GM18519 (cell line): ENCODE measurements around the gene BACE1.

Experiments used
- ATAC-seq: cut with Tn5 transposase; IDR thresholded peaks from one replicate; pipeline ENCODE4 v1.9.1; 2021; ENCODE audit warnings: mild to moderate bottlenecking, moderate library complexity; ENCODE audit not compliant: unreplicated experiment, low FRiP score

Gene BACE1

GRCh38 chr11:117313091-117313490 lies 3.0 kb downstream of the BACE1 start:
- no peak for ATAC-seq

DNA sequence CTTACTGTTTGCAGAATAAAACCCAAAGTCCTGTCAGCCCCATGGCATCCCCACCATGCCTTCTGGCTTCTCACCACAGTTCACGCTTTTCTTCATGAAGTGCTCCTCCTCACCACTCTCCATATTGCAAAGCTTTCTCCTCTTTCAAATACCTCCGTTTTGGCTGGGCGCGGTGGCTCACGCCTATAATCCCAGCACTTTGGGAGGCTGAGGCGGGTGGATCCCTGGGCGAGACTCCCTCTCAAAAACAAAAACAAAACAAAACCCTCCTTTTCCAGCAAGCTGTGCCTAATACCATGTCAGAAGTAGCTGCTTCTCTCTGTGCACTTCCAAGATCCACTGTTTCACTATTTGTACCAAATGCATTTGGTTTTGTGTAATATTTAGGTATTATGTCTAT lies 6.7 kb downstream of the BACE1 start:
- no peak for ATAC-seq

DNA sequence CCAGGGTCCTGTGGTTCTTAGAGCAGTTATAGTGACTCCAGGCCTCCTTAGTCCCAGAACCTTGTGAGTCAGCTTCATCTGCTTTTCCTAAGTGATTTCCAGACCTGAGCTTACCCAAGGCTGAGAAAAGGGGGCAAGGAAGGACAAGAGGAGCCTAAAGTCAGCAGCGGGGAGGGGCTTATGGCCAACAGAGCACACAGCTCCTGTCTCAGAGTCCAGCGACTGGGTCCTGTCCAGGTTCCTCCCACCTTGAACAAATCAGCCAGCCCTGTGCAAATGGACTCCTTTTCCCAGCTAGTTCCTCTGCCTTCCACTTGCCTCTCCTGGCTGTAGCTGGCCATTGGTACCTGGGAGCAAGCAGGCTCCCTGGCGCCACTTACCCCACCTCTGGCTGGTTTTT lies 10.9 kb downstream of the BACE1 start:
- ATAC-seq, result no peak

DNA sequence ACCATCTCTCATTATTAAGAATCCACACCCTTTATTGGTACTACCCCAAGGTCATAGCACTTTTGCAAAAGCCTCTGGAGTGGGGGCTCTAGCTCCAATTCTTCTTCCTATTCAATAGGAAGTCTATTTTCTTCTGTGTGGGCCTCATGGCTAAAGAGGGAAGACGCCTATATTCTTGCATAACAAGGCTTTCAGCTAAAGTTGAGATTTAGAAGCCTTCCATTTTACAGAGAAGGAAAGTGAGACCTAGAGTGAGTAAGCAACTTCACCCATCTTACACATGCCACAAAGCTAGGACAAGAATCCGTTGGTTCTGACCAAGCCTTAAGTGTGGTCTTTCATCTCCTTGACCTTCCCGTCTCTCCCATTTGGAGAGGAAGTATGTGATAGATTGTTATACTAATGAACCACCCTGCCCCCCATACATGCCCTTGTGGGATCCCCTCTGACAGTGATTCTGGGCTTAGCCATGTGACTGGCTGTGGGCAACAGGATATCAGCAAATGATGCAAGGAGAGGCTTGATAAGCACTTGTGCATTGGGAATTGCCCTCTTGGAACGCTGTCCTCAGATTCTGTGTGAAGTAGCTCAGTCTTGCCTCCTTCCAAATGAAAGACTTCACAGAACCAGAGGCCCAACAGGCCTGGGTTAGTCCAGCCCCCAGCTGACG lies 12.3 kb downstream of the BACE1 start:
- no peak for ATAC-seq

- no peak for ATAC-seq
Measured at GRCh38 chr11:117303101-117303500, 13.0 kb downstream of the BACE1 start.

GRCh38 chr11:117302228-117302627 lies 13.8 kb downstream of the BACE1 start:
- ATAC-seq, result no peak

- ATAC-seq, result no peak
Measured at GRCh38 chr11:117300773-117301172, 15.3 kb downstream of the BACE1 start.

DNA sequence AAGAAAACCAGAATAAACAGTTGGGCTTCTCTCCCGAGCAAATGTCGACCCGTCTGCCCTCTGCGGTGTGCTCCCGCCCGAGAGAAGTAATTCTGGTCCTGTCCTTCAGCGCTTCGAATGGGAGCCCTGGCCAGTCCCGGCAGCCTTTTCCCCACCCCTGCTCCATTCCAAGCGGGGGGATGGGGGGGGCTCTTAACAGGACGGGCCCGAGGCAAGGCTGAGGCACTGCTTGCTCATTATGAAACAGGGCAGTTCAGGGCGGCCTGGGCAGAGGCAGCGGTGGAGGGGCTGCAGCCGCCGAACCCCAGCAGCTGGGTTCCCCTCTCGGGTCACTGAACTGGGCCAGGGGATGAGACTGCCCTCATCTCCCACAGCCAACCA lies 15.8 kb downstream of the BACE1 start:
- no peak for ATAC-seq

DNA sequence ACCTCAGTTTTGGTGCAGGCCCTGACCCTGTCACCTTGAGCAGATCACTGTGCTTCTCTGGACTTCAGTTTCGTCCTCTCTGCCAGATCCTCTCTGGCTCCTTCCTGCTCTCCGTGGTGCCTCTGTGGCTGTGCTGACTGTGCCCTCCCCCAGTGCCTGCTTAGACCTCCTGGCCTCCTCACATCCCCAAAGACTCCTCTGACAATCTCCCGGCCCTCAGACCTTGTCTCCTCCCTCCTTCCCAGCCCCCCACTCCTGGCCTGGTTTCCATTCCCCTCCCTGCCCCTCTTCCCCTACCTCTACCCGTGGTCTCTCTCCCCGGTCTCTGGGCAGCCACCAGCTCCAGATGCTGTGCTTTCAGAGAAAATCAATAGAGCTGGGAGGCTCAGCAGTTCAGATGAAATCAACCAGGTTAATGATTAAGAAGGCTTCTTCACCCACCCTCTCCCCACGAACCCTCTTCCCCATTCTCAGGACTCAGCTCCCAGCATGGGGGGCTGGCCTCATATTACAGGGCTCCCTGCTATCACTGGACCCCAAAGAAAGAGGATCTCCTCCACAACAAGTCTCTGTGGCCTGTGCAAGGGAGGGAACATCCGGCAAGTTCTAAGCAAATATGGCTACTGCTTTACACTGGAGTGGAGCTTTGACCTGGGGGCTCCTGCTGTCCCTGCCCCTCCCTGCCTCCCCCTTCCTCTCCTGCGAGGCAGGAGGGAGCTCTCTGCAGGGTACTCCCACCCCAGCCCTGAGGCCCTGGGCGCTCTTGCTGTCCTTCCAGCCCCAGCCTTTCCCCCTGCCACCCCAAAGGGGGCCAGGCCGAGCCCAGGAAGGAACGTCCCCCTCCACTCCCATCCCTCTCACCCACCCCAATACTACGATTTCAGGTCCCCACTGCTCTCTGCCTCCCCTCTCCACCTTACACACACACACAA lies 16.4 kb downstream of the BACE1 start:
- no peak for ATAC-seq

- ATAC-seq, result no peak
Measured at GRCh38 chr11:117298195-117298594, 17.9 kb downstream of the BACE1 start.

DNA sequence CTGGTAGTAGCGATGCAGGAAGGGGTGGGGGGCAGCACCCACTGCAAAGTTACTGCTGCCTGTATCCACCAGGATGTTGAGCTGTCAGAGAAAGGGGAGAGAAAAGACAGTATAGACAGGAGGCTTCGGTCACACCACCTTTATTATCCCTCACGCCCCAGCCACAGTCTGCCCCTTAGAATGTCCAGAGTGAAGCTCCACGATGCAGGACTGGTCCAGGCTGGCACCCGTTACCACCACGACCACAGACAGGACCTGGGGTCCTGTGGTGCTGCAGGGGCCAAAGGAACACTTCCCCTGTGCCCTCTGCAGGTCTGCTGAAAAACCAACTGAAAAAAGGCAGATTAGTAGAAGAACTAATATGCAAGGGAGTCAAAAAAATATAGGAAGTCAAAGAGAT lies 19.2 kb downstream of the BACE1 start:
- ATAC-seq, result no peak

- no peak for ATAC-seq
Measured at GRCh38 chr11:117295438-117296137, 20.5 kb downstream of the BACE1 start.

GRCh38 chr11:117292616-117293015 lies 23.4 kb downstream of the BACE1 start:
- no peak for ATAC-seq

DNA sequence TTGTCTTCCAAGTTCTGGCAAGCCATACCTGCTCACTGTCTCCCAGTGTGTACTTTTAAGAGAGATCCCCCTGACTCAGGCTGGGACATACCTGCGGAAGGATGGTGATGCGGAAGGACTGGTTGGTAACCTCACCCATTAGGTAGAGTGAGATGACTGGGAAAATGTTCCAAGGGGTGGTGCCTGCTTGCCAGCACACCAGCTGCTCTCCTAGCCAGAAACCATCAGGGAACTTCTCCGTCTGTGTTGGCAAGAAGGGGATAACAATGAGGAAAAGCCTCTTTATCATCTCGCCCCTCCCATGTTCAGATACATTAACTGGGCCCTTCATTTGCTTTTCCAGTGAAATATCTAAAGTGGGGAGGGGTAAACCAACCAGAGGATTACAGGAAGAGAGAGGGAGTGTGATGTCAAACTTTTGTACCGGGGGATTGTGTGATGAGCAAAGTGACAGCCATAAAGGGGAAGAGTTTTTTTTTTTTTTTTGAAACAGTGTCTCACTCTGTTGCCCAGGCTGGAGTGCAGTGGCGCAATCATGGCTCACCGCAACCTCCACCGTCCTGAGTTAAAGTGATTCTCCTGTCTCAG lies 25.2 kb downstream of the BACE1 start, which contains the start of gene BACE1-AS:
TSS of gene BACE1-AS (plus strand) at position 538 of the 588 bp plus-strand sequence.
- ATAC-seq, result no peak

DNA sequence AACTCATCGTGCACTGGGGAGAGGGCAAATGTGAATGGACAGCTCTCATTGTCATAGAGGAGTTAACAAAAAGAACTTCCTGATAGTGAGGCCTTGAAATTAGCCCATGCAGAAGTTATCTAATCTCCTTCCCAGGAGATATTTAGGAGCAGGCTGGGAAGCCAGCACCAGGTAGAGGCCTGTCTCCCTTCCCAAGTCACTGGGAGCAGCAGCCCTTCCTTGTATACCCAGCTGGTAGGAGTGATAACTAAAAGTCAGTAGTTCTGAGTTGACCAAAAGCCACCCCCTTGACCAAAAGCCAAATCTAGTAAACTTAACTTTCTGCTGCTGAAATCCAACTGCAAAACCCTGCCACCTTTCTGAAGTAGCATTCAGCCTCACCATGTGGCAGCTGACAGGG lies 26.3 kb downstream of the BACE1 start:
- no peak for ATAC-seq

GRCh38 chr11:117287668-117288067 lies 28.4 kb downstream of the BACE1 start:
- no peak for ATAC-seq

- ATAC-seq, result no peak
Measured at GRCh38 chr11:117286588-117286987, 29.5 kb downstream of the BACE1 start.

DNA sequence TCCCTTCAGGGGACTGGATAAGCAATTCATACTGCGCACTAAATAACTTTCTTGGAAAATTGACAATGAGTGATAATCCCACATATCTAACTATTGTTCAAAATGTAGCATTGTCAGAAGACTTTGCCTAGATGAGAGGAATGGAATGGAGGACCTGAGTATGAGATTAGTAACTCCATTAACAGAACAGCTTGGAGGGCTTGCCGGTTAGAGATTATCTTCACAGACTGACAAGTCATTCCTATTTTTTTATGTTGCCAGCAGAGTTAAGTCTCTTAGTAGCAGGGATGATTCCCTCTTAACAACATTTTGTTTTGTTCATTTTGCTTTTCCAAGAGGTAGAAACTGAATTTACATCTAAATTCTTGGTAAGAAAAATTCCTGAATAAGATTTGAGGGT lies 32.0 kb downstream of the BACE1 start:
- no peak for ATAC-seq

DNA sequence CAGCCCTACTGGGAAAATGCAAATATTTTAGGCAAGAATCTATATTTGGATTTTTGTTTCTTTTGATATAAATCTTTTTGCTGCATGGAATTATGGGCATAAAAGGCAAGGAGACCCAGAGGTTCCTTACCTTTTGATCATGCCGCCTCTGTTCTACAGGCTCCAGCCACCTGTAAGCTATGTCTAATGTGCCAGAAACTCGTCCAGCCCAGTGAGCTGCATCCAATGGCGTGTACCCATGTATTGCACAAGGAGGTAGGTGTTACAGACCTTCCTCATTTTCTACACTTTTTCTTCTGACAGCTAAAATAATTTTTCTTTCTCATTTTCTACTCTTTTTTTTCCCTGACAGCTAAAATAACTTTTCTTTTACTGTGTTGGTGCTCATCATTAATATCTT lies 33.1 kb downstream of the BACE1 start:
- ATAC-seq, result no peak

GRCh38 chr11:117281869-117282268 lies 34.2 kb downstream of the BACE1 start:
- no peak for ATAC-seq

GRCh38 chr11:117281159-117281558 lies 34.9 kb downstream of the BACE1 start:
- no peak for ATAC-seq
